Right kidney (tissue), 1 donor: ENCODE results near the gene ZNF521.

Experiments
- DNase-seq: peaks from one replicate; pipeline ENCODE4 v3.0.0-alpha.2; 2016

Gene ZNF521

GRCh38 chr18:25251068-25251467 is 100.9 kb downstream of the ZNF521 start:
- no peak for DNase-seq

- no peak for DNase-seq
These were observed 101.5 kb downstream of the ZNF521 start for GRCh38 chr18:25250474-25250851.

GRCh38 chr18:25248755-25249154 is 103.2 kb downstream of the ZNF521 start:
- DNase-seq = no peak

GRCh38 chr18:25247725-25248124 is 104.2 kb downstream of the ZNF521 start:
- no peak for DNase-seq

GRCh38 chr18:25244924-25245698 is 106.9 kb downstream of the ZNF521 start:
- DNase-seq = no peak

- DNase-seq = no peak
These were observed 107.8 kb downstream of the ZNF521 start for GRCh38 chr18:25244170-25244569.

GRCh38 chr18:25243754-25244153 is 108.2 kb downstream of the ZNF521 start:
- no peak for DNase-seq

GRCh38 chr18:25243257-25243656 is 108.7 kb downstream of the ZNF521 start:
- no peak for DNase-seq

GRCh38 chr18:25240420-25240770 is 111.6 kb downstream of the ZNF521 start:
- no peak for DNase-seq

- DNase-seq = no peak
These were observed 112.2 kb downstream of the ZNF521 start for GRCh38 chr18:25239581-25240419.

GRCh38 chr18:25239151-25239550 is 112.8 kb downstream of the ZNF521 start:
- DNase-seq = no peak

- DNase-seq = no peak
These were observed 114.2 kb downstream of the ZNF521 start for GRCh38 chr18:25237571-25238267.

GRCh38 chr18:25236736-25237135 is 115.2 kb downstream of the ZNF521 start:
- no peak for DNase-seq

GRCh38 chr18:25235401-25236042 is 116.4 kb downstream of the ZNF521 start:
- DNase-seq = no peak

GRCh38 chr18:25234740-25235345 is 117.1 kb downstream of the ZNF521 start:
- DNase-seq = no peak

- DNase-seq = no peak
These were observed 117.7 kb downstream of the ZNF521 start for GRCh38 chr18:25234322-25234639.

- no peak for DNase-seq
These were observed 118.2 kb downstream of the ZNF521 start for GRCh38 chr18:25233528-25234321.

GRCh38 chr18:25231327-25231691 is 120.7 kb downstream of the ZNF521 start:
- no peak for DNase-seq

- DNase-seq = peak; percentile 45
These were observed 121.2 kb downstream of the ZNF521 start for GRCh38 chr18:25230658-25231326.

- DNase-seq = no peak
These were observed 122.0 kb downstream of the ZNF521 start for GRCh38 chr18:25229920-25230319.

- DNase-seq = no peak
These were observed 122.9 kb downstream of the ZNF521 start for GRCh38 chr18:25229081-25229480.
